Activated CD4-positive, alpha-beta memory T cell treated with anti-CD3 and anti-CD28 coated beads, Interleukin-2, amount 10 ng/mL, durations not matched to agents 7 days and 5 days (primary cell): ENCODE results near the gene SPSB2. TPM values are rescaled to one million over a fixed set of nuclear protein-coding genes. Genes with fewer than 3 reads are reported as not detected.

Source experiments
- CTCF ChIA-PET: fragments of 350-600 bp; sonication (Branson Sonifier 250); formaldehyde crosslinking; loops from one replicate; lab custom pipeline; 2021; ENCODE audit warnings: antibody characterized with exemption, inconsistent platforms; lab: Charles Lee
- POLR2A ChIA-PET: fragments of 350-600 bp; sonication (Branson Sonifier 250); formaldehyde crosslinking; loops from one replicate; lab custom pipeline; 2021; ENCODE audit warnings: antibody characterized with exemption; lab: Charles Lee
- DNase-seq: peaks from one replicate; pipeline ENCODE4 v3.0.0-alpha.2; 2020
- H3K27ac Mint-ChIP-seq: one replicate; pipeline ENCODE4 v1.8.0; 2021; ENCODE audit warnings: mild to moderate bottlenecking, mixed read lengths
- H3K27me3 Mint-ChIP-seq: one replicate; pipeline ENCODE4 v1.8.0; 2021; ENCODE audit warnings: mixed read lengths
- H3K36me3 Mint-ChIP-seq: one replicate; pipeline ENCODE4 v1.8.0; 2021; ENCODE audit warnings: low read depth, mixed read lengths
- H3K4me1 Mint-ChIP-seq: one replicate; pipeline ENCODE4 v1.8.0; 2021; ENCODE audit warnings: mixed read lengths
- H3K4me3 Mint-ChIP-seq: one replicate; pipeline ENCODE4 v1.8.0; 2021; ENCODE audit warnings: mild to moderate bottlenecking, mixed read lengths
- H3K9me3 Mint-ChIP-seq: one replicate; pipeline ENCODE4 v1.8.0; 2021; ENCODE audit warnings: mixed read lengths
- total RNA-seq, 2 experiments: library from RNA; stranded (reverse); gene quantifications; one replicate each; pipeline ENCODE4 v1.2.3, GENCODE V29; 2021

The SPSB2 gene
- 10 to 100 TPM; 11.1 to 11.2 TPM for total RNA-seq

DNA sequence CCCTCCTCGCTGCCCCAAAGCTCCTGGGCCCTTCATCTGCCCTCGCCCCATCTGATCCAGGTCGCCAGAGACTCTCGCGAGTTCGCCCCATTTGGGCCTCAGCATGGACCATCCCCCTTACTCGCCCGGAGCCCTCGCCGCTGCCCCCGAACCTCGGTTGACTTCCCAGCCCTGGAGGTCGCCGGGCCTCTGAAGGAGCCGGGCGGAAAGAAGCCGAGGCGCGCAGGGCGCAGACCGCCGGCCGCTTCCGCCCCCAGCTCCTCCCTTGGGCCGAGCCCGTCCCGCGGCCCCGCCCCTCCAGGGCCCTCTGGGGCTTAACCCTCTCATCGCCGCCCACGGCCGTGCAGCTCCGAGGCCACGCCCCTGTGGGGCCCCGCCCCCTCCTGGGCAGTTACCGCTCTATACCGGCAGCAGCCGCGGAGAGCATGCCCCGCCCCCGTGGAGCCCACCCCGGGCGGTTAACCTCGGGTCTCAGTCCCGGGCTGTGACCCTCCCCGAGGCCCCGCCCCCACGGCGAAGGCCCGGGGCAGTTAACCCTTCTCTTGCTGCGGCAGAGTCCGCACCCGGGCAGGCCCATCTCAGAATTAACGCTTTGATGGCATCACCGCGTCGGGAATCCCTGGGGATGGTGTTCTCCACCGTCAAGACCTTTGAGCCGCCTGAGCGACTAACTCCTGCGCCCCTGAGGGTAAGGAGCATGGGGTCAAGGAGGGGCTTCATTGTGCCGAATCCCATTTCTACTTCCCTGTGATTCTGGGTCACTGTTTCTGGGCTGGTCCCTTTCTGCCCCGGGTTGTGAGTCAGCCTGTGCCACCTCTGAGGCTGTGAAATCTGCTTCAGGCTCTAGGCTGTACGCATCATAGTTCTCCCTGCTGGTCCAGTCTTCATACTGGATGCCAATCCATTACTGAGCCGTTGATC is at the start of gene SPSB2:
Gene SPSB2 (minus strand): TSS at position 210 of the 921 bp plus-strand sequence. CDS start 402 bp downstream, outside the sequence.
- H3K4me1 Mint-ChIP-seq, result peaks cover 61% of the 10 kb centered on the region
- ChIA-PET POLR2A (interaction anchor here (0.6 to 11.4 kb wide), 49 partner anchors 8 to 1063 kb away, joined by 3 to 312 read pairs (median 6); partner anchors contain the start of genes C12orf57, CD4, CDCA3 and COPS7A), CTCF (interaction anchor here (0.7 to 11.4 kb wide), 43 partner anchors 9 to 338 kb away, joined by 3 to 161 read pairs (median 5); partner anchors contain the start of genes ATN1, C12orf57, C1RL and CD4)
- H3K36me3 Mint-ChIP-seq, result peaks cover 58% of the 10 kb centered on the region
- H3K4me3 Mint-ChIP-seq, result peak within 1 kb of the TSS; percentile 93
- no peaks in the 10 kb centered on the region for H3K27me3 Mint-ChIP-seq
- DNase-seq, result peak; percentile 99
- H3K27ac Mint-ChIP-seq, result peak within 1 kb of the TSS; percentile 90
- H3K9me3 Mint-ChIP-seq, result no peaks in the 10 kb centered on the region

- no peak overlapping the region for H3K4me3 Mint-ChIP-seq
- ChIA-PET POLR2A (interaction anchor here (0.7 to 19.4 kb wide), 6 partner anchors 10 to 48 kb away, joined by 3 to 295 read pairs (median 4); partner anchors contain the start of genes C12orf57, PHB2, PTPN6 and RNU7-1), CTCF (interaction anchor here (1.2 to 4.7 kb wide), 3 partner anchors 8 to 53 kb away, joined by 3 to 20 read pairs (median 5); partner anchors contain the start of genes ENO2 and SPSB2)
- no peak for DNase-seq
- H3K4me1 Mint-ChIP-seq, result peaks cover 57% of the 10 kb centered on the region
- H3K36me3 Mint-ChIP-seq, result peaks cover 48% of the 10 kb centered on the region
- H3K27ac Mint-ChIP-seq, result peak overlapping the region; percentile 34
- H3K9me3 Mint-ChIP-seq, result no peaks in the 10 kb centered on the region
- no peaks in the 10 kb centered on the region for H3K27me3 Mint-ChIP-seq
Measured at GRCh38 chr12:6921996-6922946, 49.2 kb upstream of the SPSB2 start.

DNA sequence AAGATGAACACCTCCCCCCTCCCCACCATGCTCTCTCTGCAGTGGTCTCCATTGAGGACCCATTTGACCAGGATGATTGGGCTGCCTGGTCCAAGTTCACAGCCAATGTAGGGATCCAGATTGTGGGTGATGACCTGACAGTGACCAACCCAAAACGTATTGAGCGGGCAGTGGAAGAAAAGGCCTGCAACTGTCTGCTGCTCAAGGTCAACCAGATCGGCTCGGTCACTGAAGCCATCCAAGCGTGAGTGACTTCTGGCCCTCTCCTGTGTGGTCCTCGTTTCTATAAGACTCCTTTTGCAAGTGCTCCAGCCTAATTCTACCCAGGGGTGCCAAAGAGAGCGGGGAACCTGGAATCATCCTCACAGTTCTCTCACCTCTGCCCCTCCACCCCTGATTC is 48.4 kb upstream of the SPSB2 start:
- Mint-ChIP-seq H3K27me3 (no peaks in the 10 kb centered on the region), H3K27ac (peak overlapping the region; percentile 34), H3K4me3 (no peak overlapping the region), H3K9me3 (no peaks in the 10 kb centered on the region), H3K4me1 (peaks cover 55% of the 10 kb centered on the region), H3K36me3 (peaks cover 56% of the 10 kb centered on the region)
- POLR2A ChIA-PET, result interaction anchor here (0.9 to 1.7 kb wide), 6 partner anchors 9 to 49 kb away, joined by 3 to 4 read pairs (median 4); partner anchors contain the start of genes C12orf57, PHB2 and RNU7-1
- CTCF ChIA-PET, result interaction anchor here (1.2 to 2.1 kb wide), 3 partner anchors 16 to 52 kb away, joined by 3 to 5 read pairs (median 4); partner anchors contain the start of gene SPSB2
- no peak for DNase-seq

DNA sequence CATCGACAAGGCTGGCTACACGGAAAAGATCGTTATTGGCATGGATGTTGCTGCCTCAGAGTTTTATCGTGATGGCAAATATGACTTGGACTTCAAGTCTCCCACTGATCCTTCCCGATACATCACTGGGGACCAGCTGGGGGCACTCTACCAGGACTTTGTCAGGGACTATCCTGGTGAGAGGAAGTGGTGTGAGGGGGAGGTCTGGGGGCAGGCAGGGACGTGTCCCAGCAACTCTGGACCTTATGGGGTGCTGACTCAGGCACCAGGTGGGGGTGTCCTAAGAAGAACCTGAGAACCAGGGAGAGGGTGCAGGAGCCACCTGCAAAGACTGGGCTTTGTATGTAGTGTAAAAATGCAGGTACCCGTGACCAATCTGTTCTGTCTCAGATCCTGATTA is 46.5 kb upstream of the SPSB2 start:
- Mint-ChIP-seq H3K9me3 (no peaks in the 10 kb centered on the region), H3K27me3 (no peaks in the 10 kb centered on the region), H3K4me1 (peaks cover 59% of the 10 kb centered on the region), H3K27ac (peak overlapping the region; percentile 22), H3K4me3 (no peak overlapping the region), H3K36me3 (peaks cover 72% of the 10 kb centered on the region)
- DNase-seq, result no peak
- ChIA-PET CTCF (interaction anchor here (0.8 kb wide), 1 partner anchor 29 kb away, joined by 3 read pairs; no protein-coding TSS in a partner anchor), POLR2A (interaction anchor here (0.6 to 1.8 kb wide), 4 partner anchors 11 to 47 kb away, joined by 3 to 4 read pairs (median 4); partner anchors contain the start of genes C12orf57, RNU7-1 and SPSB2)

DNA sequence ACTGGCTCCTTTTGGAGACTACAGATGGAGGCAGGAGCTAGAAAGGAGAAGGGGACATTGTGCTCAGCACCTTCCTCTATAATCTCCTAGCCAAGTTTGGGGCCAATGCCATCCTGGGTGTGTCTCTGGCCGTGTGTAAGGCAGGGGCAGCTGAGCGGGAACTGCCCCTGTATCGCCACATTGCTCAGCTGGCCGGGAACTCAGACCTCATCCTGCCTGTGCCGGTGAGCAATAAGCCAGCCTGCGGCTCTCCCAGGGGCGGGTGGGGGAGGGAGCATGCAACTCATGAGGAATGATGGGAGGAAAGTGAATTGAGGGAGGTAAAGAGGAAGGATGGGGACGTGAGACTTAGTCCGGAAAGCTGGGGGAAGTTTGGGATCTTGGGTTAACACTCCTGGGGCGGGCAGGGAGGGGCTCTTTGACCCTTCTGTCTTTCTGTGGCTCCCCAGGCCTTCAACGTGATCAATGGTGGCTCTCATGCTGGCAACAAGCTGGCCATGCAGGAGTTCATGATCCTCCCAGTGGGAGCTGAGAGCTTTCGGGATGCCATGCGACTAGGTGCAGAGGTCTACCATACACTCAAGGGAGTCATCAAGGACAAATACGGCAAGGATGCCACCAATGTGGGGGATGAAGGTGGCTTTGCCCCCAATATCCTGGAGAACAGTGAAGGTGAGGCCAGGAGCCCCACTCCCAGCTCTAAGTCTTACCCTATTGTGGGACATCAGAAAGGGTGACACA is 44.6 kb upstream of the SPSB2 start:
- Mint-ChIP-seq H3K27ac (no peak overlapping the region), H3K4me1 (peaks cover 64% of the 10 kb centered on the region), H3K27me3 (no peaks in the 10 kb centered on the region), H3K36me3 (peaks cover 57% of the 10 kb centered on the region), H3K4me3 (no peak overlapping the region), H3K9me3 (no peaks in the 10 kb centered on the region)
- ChIA-PET POLR2A (interaction anchor here (1.0 to 4.5 kb wide), 2 partner anchors 9 to 27 kb away, joined by 6 to 33 read pairs; partner anchors contain the start of genes C12orf57 and RNU7-1), CTCF (interaction anchor here (1.1 kb wide), 1 partner anchor 26 kb away, joined by 3 read pairs; no protein-coding TSS in a partner anchor)
- no peak for DNase-seq

- ChIA-PET POLR2A (interaction anchor here (0.6 to 4.5 kb wide), 4 partner anchors 8 to 44 kb away, joined by 3 to 33 read pairs (median 3); partner anchors contain the start of genes C12orf57, RNU7-1 and SPSB2), CTCF (interaction anchor here (1.0 to 3.4 kb wide), 3 partner anchors 8 to 25 kb away, joined by 3 to 20 read pairs (median 4); no protein-coding TSS in a partner anchor)
- Mint-ChIP-seq H3K4me1 (peaks cover 59% of the 10 kb centered on the region), H3K4me3 (peak overlapping the region; percentile 90), H3K27me3 (no peaks in the 10 kb centered on the region), H3K9me3 (no peaks in the 10 kb centered on the region), H3K36me3 (peaks cover 49% of the 10 kb centered on the region), H3K27ac (peak overlapping the region; percentile 2)
- no peak for DNase-seq
Measured at GRCh38 chr12:6916426-6917200, 43.5 kb upstream of the SPSB2 start.

- CTCF ChIA-PET, result interaction anchor here (1.0 to 3.4 kb wide), 2 partner anchors 9 to 22 kb away, joined by 4 to 20 read pairs; no protein-coding TSS in a partner anchor
- H3K27me3 Mint-ChIP-seq, result no peaks in the 10 kb centered on the region
- no peaks in the 10 kb centered on the region for H3K9me3 Mint-ChIP-seq
- POLR2A ChIA-PET, result interaction anchor here (1.0 to 4.5 kb wide), 7 partner anchors 11 to 47 kb away, joined by 3 to 33 read pairs (median 4); partner anchors contain the start of genes C12orf57, LRRC23, RNU7-1 and SPSB2
- peaks cover 44% of the 10 kb centered on the region for H3K36me3 Mint-ChIP-seq
- DNase-seq, result no peak
- peak overlapping the region; percentile 90 for H3K4me3 Mint-ChIP-seq
- H3K4me1 Mint-ChIP-seq, result peaks cover 58% of the 10 kb centered on the region
- H3K27ac Mint-ChIP-seq, result no peak overlapping the region
Measured at GRCh38 chr12:6915789-6916285, 42.7 kb upstream of the SPSB2 start.

DNA sequence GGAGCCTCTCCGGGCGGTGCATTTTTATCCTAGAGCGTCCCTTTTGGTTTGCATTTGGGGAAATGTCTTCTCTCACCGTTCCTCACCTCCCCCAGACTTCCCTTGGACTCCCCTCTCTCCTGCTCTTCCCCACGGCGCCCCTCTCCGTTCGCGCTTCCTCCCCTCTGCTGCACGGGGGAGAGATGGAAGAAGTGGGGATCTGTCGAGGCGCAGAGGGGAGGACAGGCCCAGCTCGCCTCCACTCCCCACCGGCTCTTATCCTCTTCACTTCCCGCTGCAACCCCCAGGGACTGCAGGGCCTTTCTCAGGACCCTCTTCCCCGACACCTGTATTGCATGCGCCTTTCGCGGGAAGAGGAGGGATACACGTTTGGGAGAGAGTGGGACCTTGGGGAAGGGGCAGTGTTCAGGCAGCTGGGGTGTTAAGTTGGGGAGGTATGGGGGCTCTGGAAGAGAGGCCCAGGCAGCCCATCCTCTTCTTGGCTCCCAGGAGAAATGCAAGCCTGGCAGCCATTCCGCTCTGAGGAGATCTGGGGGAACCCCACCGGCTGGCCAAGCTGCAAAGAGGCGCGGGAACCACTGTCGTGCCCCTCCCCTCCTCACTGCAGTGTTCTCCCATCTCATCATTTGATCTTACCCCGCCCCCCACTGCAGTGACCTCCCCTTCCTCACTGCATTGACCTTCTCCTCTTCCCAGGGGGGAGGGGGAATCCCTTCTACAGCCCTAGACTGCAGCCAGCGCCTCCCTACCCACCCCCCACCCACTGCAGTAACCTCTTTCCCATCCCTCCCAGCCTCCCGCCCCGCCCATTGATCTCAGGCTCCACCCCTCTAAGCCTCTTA is 42.1 kb upstream of the SPSB2 start:
- Mint-ChIP-seq H3K4me3 (peak overlapping the region; percentile 90), H3K27ac (peak overlapping the region; percentile 80), H3K36me3 (peaks cover 43% of the 10 kb centered on the region), H3K27me3 (no peaks in the 10 kb centered on the region), H3K9me3 (no peaks in the 10 kb centered on the region), H3K4me1 (peaks cover 58% of the 10 kb centered on the region)
- ChIA-PET POLR2A (interaction anchor here (1.0 to 4.5 kb wide), 15 partner anchors 9 to 47 kb away, joined by 3 to 33 read pairs (median 4); partner anchors contain the start of genes C12orf57, LRRC23, RNU7-1 and SPSB2), CTCF (interaction anchor here (0.9 to 3.4 kb wide), 4 partner anchors 9 to 42 kb away, joined by 4 to 20 read pairs (median 8); partner anchors contain the start of gene SPSB2)
- no peak for DNase-seq

DNA sequence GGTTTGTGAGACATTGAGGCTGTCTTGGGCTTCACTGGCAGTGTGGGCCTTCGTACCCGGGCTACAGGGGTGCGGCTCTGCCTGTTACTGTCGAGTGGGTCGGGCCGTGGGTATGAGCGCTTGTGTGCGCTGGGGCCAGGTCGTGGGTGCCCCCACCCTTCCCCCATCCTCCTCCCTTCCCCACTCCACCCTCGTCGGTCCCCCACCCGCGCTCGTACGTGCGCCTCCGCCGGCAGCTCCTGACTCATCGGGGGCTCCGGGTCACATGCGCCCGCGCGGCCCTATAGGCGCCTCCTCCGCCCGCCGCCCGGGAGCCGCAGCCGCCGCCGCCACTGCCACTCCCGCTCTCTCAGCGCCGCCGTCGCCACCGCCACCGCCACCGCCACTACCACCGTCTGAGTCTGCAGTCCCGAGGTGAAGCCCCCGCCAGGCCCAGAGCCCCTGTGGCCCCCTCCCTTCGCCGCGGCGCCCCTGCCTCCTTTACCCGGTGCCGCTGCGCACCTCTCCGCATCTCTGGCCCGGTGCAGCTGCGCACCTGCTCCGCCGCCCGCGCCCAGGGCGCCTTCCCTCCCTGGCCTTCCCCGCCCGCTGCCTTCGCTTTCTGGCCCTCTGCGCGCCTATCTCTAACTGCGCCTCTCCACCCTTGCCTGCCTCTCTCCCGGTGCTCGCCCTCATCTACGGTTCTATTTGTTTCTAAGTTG is 41.3 kb upstream of the SPSB2 start, which contains the start of gene ENO2:
Gene ENO2 (plus strand): TSS at position 335 of the 701 bp plus-strand sequence. CDS start 1,253 bp downstream, outside the sequence.
- POLR2A ChIA-PET, result interaction anchor here (0.7 to 4.5 kb wide), 16 partner anchors 8 to 194 kb away, joined by 3 to 33 read pairs (median 4); partner anchors contain the start of genes C12orf57, LRRC23, RNU7-1 and SPSB2
- Mint-ChIP-seq H3K4me1 (peaks cover 50% of the 10 kb centered on the region), H3K27ac (peak within 1 kb of the TSS; percentile 80), H3K36me3 (peaks cover 36% of the 10 kb centered on the region), H3K27me3 (no peaks in the 10 kb centered on the region), H3K9me3 (no peaks in the 10 kb centered on the region), H3K4me3 (peak within 1 kb of the TSS; percentile 90)
- peak; percentile 86 for DNase-seq
- CTCF ChIA-PET, result interaction anchor here (0.8 to 3.4 kb wide), 7 partner anchors 10 to 63 kb away, joined by 3 to 20 read pairs (median 4); partner anchors contain the start of genes CDCA3 and SPSB2
